ENCODE measurements around the gene C18orf54.
"Not testable (repeated sequence)": the region's sequence is repeated elsewhere in the genome, so short reads cannot be mapped to it uniquely, and the experiment has no call there.

Gene C18orf54

GRCh38 chr18:54386800-54387495 lies 29.2 kb downstream of the C18orf54 start:
- not testable (repeated sequence) for DNase-seq (ENCODE audit: low read depth in 2 of 2)

- no peak for DNase-seq (ENCODE audit: low read depth in 2 of 2)
These were observed 29.9 kb downstream of the C18orf54 start for GRCh38 chr18:54387631-54388030.

- DNase-seq (ENCODE audit: low read depth in 2 of 2), result no peak
These were observed 30.8 kb downstream of the C18orf54 start for GRCh38 chr18:54388203-54389142.

- DNase-seq (ENCODE audit: low read depth in 2 of 2), result no peak
These were observed 31.4 kb downstream of the C18orf54 start for GRCh38 chr18:54389143-54389505.

GRCh38 chr18:54390838-54391237 lies 33.1 kb downstream of the C18orf54 start:
- DNase-seq (ENCODE audit: low read depth in 2 of 2), result no peak

- no peak for DNase-seq (ENCODE audit: low read depth in 2 of 2)
These were observed 34.9 kb downstream of the C18orf54 start for GRCh38 chr18:54392543-54393023.

- DNase-seq (ENCODE audit: low read depth in 2 of 2), result no peak
These were observed 36.1 kb downstream of the C18orf54 start for GRCh38 chr18:54393648-54394294.

GRCh38 chr18:54396760-54397159 lies 39.1 kb downstream of the C18orf54 start:
- DNase-seq (ENCODE audit: low read depth in 2 of 2), result no peak

GRCh38 chr18:54405290-54405689 lies 47.6 kb downstream of the C18orf54 start:
- DNase-seq (ENCODE audit: low read depth in 2 of 2), result no peak

- DNase-seq (ENCODE audit: low read depth in 2 of 2), result no peak
These were observed 54.1 kb downstream of the C18orf54 start for GRCh38 chr18:54411781-54412180.

- no peak for DNase-seq (ENCODE audit: low read depth in 2 of 2)
These were observed 57.4 kb downstream of the C18orf54 start for GRCh38 chr18:54415086-54415485.

- DNase-seq (ENCODE audit: low read depth in 2 of 2), result no peak
These were observed 58.7 kb downstream of the C18orf54 start for GRCh38 chr18:54416436-54416835.

- DNase-seq (ENCODE audit: low read depth in 2 of 2), result no peak
These were observed 66.1 kb downstream of the C18orf54 start for GRCh38 chr18:54423831-54424230.

GRCh38 chr18:54426085-54426665 lies 68.5 kb downstream of the C18orf54 start:
- DNase-seq (ENCODE audit: low read depth in 2 of 2), result no peak

All from stimulated activated CD8-positive, alpha-beta memory T cell treated with anti-CD3 and anti-CD28 coated beads, Interleukin-15, amount 100 ng/mL, for 4 hours (primary cell).